OCI-LY7 (cell line): Measurements from ENCODE around the gene RAB3C. TPM values are rescaled to one million over a fixed set of nuclear protein-coding genes. Genes with fewer than 3 reads are reported as not detected.

Experiments
- BruUV-seq: library from RNA; stranded (reverse); fragments of 400-500 nt; replicated peaks from 2 replicates; lab custom pipeline; 2021; lab: Mats Ljungman, UMichigan
- CTCF ChIA-PET: fragments of 300-600 bp; sonication (Branson Sonifier 250); formaldehyde crosslinking; loops from one replicate; lab custom pipeline; 2022; ENCODE audit warnings: antibody characterized with exemption; ENCODE audit not compliant: unreplicated experiment; lab: Charles Lee
- POLR2A ChIA-PET: fragments of 300-600 bp; sonication (Branson Sonifier 250); formaldehyde crosslinking; loops from one replicate; lab custom pipeline; 2022; ENCODE audit warnings: antibody characterized with exemption; lab: Charles Lee
- DNase-seq: peaks from one replicate; pipeline ENCODE4 v3.0.0-alpha.2; 2015; ENCODE audit warnings: low spot score
- H2AFZ ChIP-seq: fragments of 200-600 bp; sonication (generic), shearing (Covaris generic); 2 replicates; pipeline ENCODE4 v1.6.1; 2014; ENCODE audit warnings: mild to moderate bottlenecking, antibody characterized with exemption, low read length, moderate library complexity
- H3K27ac ChIP-seq: fragments of 200-600 bp; sonication (generic); 2 replicates; pipeline ENCODE4 v1.5.1; 2014; ENCODE audit warnings: mixed run types, low read depth, mild to moderate bottlenecking, moderate library complexity, low read length, inconsistent platforms; ENCODE audit not compliant: poor library complexity, severe bottlenecking
- H3K36me3 ChIP-seq: fragments of 200-600 bp; sonication (generic); 2 replicates; pipeline ENCODE4 v1.6.1; 2014; ENCODE audit warnings: mild to moderate bottlenecking, antibody characterized with exemption, low read length, moderate library complexity, mixed read lengths; ENCODE audit not compliant: insufficient read depth
- H3K4me1 ChIP-seq: fragments of 200-600 bp; sonication (generic); 2 replicates; pipeline ENCODE4 v1.5.1; 2014; ENCODE audit warnings: mild to moderate bottlenecking, low read length; ENCODE audit not compliant: insufficient read depth, poor library complexity, severe bottlenecking
- H3K4me2 ChIP-seq: fragments of 200-600 bp; sonication (generic); 2 replicates; pipeline ENCODE4 v1.6.1; 2014; ENCODE audit warnings: mild to moderate bottlenecking, low read length
- H3K4me3 ChIP-seq: fragments of 200-600 bp; sonication (generic); 2 replicates; pipeline ENCODE4 v1.5.1; 2014; ENCODE audit warnings: mild to moderate bottlenecking, low read depth, low read length; ENCODE audit not compliant: poor library complexity, severe bottlenecking
- H3K79me2 ChIP-seq: fragments of 200-600 bp; sonication (generic); 2 replicates; pipeline ENCODE4 v1.6.1; 2016; ENCODE audit warnings: low read depth, mild to moderate bottlenecking, low read length, moderate library complexity, mixed read lengths; ENCODE audit not compliant: insufficient read depth
- H3K9me2 ChIP-seq: fragments of 200-600 bp; sonication (generic); 2 replicates; pipeline ENCODE4 v1.6.1; 2016; ENCODE audit warnings: mild to moderate bottlenecking, low read length, mixed read lengths; ENCODE audit not compliant: insufficient read depth
- H3K9me3 ChIP-seq: fragments of 200-600 bp; sonication (generic); 2 replicates; pipeline ENCODE4 v1.6.1; 2014; ENCODE audit warnings: mild to moderate bottlenecking, mixed run types, low read length, mixed read lengths
- H4K20me1 ChIP-seq: fragments of 200-600 bp; sonication (generic); 2 replicates; pipeline ENCODE4 v1.6.1; 2014; ENCODE audit warnings: mild to moderate bottlenecking, antibody characterized with exemption, low read length, moderate library complexity, mixed read lengths; ENCODE audit not compliant: insufficient read depth
- EZH2phosphoT487 ChIP-seq: fragments of 200-600 bp; sonication (generic); IDR thresholded peaks from 2 replicates; pipeline ENCODE4 v1.6.1; 2018; ENCODE audit warnings: low read depth, borderline replicate concordance, mild to moderate bottlenecking, mixed run types, antibody characterized with exemption, low read length, moderate library complexity, mixed read lengths
- intact Hi-C: fragments of 100-400 bp; cut with micrococcal nuclease; formaldehyde crosslinking; loops from one replicate; pipeline ENCODE4 v1.10.0; 2022; ENCODE audit not compliant: unreplicated experiment
- total RNA-seq, 2 experiments: library from RNA; depleted of rRNA in 1 of 2; stranded (reverse); fragments of >200 nt in 1 of 2; shearing (Covaris generic) in 1 of 2; gene quantifications; 2 replicates each; pipeline ENCODE4 v1.2.3, GENCODE V29; 2014 to 2022
- TF ChIP-seq, protein P1 (sequence below): fragments of 200-600 bp; sonication (generic); conservative IDR thresholded peaks from 2 replicates; pipeline ENCODE4 v1.5.1; 2014; ENCODE audit warnings: mild to moderate bottlenecking, antibody characterized with exemption, low read length, moderate library complexity, mixed read lengths

The RAB3C gene
- total RNA-seq, 2 experiments from 2014 or later = not detected

DNA sequence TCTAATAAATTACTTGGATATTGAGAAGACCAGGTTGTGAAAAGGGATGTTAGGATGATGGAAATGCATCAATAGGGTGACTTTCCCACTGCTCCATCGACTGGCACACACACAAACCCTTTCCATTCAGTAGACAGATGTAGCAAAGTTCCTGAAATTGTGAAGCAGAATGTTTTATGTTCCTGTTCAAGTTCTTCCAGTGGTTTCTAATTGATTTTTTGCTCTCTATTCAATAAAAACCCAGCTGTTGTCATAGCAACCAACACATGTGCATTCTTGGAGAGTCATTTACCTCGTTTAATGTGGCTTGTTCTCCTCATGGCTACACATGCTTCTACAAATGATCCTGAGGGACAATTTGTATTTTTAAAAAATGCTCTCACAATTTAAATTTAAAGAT lies 244.6 kb downstream of the RAB3C start:
- no peaks in the 10 kb centered on the region for H3K9me3 ChIP-seq
- BruUV-seq = no TSS peak

DNA sequence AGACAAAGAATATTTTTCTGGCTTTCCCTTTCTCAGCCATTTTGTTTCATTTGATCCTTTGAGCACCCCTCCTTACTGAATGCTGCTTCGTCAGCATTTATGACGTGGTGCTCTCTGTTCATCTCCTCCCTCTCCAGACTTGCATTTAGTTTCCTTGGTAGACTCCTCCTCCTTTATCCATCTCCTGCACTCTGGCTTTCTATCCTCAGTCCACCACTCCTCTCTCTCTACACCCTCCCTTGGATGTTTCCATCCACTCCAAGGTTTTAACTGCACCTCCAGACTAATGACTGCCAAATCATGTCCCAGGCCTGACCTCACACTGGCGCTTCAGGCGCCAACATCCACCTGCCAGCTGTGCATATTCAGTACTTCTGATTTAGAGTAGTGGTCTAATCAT lies 245.4 kb downstream of the RAB3C start:
- no peaks in the 10 kb centered on the region for H3K36me3 ChIP-seq
- CTCF ChIA-PET = no interaction called here
- BruUV-seq = no TSS peak

More for the DNA sequence above, 244.6 kb downstream of the RAB3C start:
- no peak overlapping the region for H3K4me3 ChIP-seq
- no peaks in the 10 kb centered on the region for H4K20me1 ChIP-seq
- no peaks in the 10 kb centered on the region for H3K36me3 ChIP-seq
- H3K9me2 ChIP-seq = no peaks in the 10 kb centered on the region
- CTCF ChIA-PET = no interaction called here
- no peak for TF ChIP-seq EZH2phosphoT487
- TF ChIP-seq, protein P1, sequence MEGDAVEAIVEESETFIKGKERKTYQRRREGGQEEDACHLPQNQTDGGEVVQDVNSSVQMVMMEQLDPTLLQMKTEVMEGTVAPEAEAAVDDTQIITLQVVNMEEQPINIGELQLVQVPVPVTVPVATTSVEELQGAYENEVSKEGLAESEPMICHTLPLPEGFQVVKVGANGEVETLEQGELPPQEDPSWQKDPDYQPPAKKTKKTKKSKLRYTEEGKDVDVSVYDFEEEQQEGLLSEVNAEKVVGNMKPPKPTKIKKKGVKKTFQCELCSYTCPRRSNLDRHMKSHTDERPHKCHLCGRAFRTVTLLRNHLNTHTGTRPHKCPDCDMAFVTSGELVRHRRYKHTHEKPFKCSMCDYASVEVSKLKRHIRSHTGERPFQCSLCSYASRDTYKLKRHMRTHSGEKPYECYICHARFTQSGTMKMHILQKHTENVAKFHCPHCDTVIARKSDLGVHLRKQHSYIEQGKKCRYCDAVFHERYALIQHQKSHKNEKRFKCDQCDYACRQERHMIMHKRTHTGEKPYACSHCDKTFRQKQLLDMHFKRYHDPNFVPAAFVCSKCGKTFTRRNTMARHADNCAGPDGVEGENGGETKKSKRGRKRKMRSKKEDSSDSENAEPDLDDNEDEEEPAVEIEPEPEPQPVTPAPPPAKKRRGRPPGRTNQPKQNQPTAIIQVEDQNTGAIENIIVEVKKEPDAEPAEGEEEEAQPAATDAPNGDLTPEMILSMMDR = no peak
- H2AFZ ChIP-seq = no peak overlapping the region
- H3K4me1 ChIP-seq = no peaks in the 10 kb centered on the region
- no peaks in the 10 kb centered on the region for H3K79me2 ChIP-seq
- DNase-seq = no peak
- no peak overlapping the region for H3K4me2 ChIP-seq
- no peak overlapping the region for H3K27ac ChIP-seq
- intact Hi-C loops = no loop called here
- POLR2A ChIA-PET = no interaction called here

More for the DNA sequence above, 245.4 kb downstream of the RAB3C start:
- H3K4me1 ChIP-seq = no peaks in the 10 kb centered on the region
- no peak overlapping the region for H2AFZ ChIP-seq
- H3K9me2 ChIP-seq = no peaks in the 10 kb centered on the region
- H3K79me2 ChIP-seq = no peaks in the 10 kb centered on the region
- no peak overlapping the region for H3K27ac ChIP-seq
- H4K20me1 ChIP-seq = no peaks in the 10 kb centered on the region
- DNase-seq = no peak
- POLR2A ChIA-PET = no interaction called here
- H3K4me2 ChIP-seq = no peak overlapping the region
- intact Hi-C loops = no loop called here
- TF ChIP-seq, protein P1 = no peak
- no peak for TF ChIP-seq EZH2phosphoT487
- no peaks in the 10 kb centered on the region for H3K9me3 ChIP-seq
- no peak overlapping the region for H3K4me3 ChIP-seq
